ENCODE results near the gene RNASE9.
"Not testable (repeated sequence)": the region's sequence is repeated elsewhere in the genome, so short reads cannot be mapped to it uniquely, and the experiment has no call there.

Gene RNASE9

DNA sequence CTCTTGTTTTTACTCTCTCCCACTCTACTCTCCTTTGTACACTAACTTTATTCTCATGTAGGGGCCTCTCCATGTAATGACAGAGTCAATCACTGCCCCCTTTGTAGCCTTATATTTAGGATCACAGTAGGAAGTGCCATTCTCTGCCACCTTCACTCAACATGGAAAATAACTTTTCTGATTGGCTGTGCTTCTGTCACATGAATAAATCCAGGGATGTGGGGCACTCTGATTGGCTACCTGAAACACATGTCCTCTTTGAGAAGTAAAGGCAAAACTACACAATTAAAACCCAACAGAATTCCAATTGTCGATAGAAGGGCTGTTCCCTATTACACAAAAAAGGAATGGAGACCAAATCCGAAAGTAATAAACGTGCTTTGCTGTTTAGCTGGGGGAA lies at the start of gene RNASE9:
Gene RNASE9, minus strand, starts transcription at position 87 of the 400 bp plus-strand sequence.
- no peak for DNase-seq (ENCODE audit: low read depth in 2 of 2, low spot score in 1 of 2)

DNA sequence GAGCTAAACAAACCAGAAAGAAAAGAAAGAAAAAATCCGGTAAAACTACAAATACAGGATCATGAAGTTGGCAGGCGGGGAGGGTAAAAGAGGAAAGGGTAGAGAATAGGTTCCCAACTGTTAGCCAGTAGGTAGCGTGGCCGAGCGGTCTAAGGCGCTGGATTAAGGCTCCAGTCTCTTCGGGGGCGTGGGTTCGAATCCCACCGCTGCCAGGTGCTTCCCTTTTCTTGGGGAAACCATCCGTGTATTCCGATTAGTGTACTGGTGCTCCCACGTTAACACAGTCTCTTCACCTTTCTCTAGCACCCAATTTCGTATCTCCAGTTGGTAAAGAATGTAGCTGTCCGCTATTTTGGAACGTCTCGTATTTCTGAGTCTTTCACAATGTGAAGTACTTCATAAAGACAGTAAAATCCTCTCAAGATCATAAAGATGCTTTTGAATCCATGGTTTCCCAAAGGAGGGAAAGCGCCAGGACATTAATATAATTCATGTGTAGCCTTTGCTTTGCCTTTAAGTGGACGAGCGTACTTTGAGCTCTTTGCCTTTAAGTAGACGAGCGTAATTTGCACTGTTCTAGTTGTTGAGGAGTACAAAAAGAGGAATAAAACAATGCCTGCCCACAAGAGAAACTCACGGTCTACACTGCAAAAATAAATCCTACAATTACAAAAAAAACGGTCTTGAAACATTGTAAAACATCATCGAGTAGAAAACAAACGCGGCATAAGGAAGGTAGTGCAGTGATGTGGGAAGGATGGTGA lies 49.3 kb upstream of the RNASE9 start:
- DNase-seq (ENCODE audit: low read depth in 2 of 2, low spot score in 1 of 2) = peak; percentile 52 to 58

DNA sequence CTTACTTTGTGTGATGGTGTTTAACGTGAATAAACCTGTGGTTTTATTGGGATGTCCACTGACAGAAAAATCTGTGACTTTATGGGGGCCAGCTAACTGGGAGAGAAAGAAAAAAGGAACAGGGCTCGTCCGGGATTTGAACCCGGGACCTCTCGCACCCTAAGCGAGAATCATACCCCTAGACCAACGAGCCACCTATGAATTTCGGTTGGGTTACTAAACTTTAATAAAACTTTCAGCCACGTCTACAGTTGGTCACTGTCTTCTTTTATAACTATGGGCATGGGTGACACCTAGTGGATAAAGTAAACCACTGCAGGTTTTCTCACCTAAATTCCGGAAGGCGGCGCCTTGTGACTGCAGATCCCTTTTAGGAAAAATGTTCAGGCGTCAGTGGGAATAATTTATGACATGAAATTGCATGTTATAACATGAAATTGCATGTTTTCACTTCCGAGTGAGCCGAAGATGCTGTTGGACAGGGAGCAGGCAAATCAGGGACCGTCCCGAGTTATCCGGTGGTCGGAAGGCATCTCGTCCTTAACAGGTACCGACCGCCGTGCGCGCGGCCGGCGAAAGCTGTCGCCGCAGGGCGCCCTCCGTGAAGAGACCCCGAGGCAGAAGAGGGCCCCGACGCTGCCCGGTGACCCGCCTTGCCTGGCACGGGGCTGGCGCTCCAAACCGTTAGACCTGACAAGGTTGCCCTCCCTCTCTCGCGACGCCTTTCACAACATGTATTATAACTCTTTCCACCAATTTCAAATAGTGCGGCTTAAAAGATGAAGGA lies 48.6 kb upstream of the RNASE9 start:
- peak in 1 of 2 donors; percentile 21 for DNase-seq (ENCODE audit: low read depth in 2 of 2, low spot score in 1 of 2)

DNA sequence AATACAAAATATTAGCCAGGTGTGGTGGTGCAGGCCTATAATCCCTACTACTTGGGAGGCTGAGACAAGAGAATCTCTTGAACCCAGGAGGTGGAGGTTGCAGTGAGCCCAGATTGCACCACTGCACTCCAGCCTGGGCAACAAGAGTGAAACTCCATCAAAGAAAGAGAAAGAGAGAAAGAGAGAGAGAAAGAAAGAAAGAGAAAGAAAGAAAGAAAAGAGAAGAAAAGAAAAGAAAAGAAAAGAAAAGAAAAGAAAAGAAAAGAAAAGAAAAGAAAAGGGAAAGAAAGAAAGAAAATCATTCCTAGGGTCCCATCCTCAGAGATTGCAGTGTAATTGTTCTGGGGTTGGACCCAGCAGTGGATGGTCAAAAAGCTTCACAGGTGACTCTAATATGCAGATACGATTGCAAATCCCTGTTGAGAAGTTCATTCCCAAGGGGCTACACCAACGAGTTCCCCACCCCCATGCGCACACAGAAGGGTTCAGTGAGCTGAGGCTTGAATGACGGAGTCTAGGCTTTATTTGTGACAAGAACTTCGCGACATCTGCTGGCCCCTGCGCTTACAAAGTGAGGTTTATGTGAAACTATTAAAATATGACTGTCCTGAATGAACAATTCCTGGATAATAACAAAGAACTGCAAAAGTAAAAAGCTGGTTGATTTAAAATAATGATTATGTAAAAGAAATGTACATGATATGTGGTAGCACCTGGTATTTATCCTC lies 47.7 kb upstream of the RNASE9 start:
- DNase-seq (ENCODE audit: low read depth in 2 of 2, low spot score in 1 of 2) = no peak

DNA sequence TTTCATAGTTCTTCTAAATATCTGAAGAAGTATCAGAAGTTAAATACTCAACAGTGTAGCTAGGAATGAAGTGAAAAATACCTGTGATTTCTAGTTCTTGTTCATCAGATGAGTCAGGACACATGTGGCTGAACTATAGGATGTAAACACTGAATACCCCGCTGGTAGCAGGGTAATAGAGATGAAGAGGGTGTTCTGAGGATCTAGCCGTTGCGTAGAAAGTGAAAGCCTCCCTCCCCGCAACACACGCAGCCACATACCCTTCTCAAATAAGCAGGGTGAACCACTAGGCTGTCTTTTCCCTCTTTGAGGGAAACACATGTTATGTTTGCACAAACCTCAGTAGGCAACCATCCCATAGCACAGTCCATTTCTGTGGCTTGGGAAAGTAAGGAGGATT lies 46.8 kb upstream of the RNASE9 start:
- no peak for DNase-seq (ENCODE audit: low read depth in 2 of 2, low spot score in 1 of 2)

DNA sequence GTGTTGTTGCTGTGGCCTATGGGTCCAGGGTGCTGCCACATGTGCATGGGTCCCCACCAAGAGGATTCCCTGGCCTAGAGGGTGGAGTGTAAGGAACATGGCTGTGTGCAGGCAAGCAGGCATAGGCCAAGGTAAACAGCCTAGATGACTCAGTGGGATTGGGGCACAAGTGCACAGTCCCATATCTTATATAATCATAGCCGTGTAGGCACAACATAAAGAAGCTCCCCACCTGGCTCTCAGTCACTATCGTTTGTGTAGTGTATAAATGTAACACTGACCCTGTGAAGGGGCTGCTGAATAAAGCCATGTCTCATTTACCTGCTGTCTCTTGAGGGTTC lies 46.0 kb upstream of the RNASE9 start:
- DNase-seq (ENCODE audit: low read depth in 2 of 2, low spot score in 1 of 2) = no peak

DNA sequence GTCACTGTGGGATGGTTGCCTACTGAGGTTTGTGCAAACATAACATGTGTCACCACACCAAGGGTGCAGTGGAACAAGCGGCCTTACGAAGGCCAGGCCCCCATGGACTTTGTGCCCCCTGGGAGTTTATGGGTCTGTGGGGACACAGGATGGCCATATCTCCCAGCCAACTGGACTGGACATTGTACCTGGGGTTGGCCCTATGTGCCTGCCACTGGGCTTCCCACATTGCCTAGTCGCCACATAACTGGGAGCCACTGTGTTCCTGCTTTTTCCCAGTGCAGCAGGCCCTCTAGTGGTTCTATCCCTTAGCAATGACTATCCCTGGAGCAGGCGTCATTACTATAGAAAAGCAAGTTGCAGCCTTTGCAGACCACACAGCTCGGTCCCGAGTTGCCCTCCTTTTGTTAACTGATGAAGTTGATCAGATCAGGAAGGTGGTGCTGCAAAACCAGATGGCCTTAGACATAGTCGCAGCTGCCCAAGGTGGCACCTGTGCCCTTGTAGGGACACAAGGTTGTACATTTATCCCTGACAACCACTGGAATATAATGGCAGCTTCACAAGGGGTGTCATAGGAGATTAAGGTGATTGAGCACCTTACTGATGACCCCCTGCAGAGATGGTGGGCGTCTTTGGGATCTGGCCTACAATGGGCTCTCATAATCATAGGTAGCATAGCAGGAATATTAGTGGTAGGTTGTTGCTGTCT lies 45.5 kb upstream of the RNASE9 start:
- DNase-seq (ENCODE audit: low read depth in 2 of 2, low spot score in 1 of 2) = no peak

DNA sequence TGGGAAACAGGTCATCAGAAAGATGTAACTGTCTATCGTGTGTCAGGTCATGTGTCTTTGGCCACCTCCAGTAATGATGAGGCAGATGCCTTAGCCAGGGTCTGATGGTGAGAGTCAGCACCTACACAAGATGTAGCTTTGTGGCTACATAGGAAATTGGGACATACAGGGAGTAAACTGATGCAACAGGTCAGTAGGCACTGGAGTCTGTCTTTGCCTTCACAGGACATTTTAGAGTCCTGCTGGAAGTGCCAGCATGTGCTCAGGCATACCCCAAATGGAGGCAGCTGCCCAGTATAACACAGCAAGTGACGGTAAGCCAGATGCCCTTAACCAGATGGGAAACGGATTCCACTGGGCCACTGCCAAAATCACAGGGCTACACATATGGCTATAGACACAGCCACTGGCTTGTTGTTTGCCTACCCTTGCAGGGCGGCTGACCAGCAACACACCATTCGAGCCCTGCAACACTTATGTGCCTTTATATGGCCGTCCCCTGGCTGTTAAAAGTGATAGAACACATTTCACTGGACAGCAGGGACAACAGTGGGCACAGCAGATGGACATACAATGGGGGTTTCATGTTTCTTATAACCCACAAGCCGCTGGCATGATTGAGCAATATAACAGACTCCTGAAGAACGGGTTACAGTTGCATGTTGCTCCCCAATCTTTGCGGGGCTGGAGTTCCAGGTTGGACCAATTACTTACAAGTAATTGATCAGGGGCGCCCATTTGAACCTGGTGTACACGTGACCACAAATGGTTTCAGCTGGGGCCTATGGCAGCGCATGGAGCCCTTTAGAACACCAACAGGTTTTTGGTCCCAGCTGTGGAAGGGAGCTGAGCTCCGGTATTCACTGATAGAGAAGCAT lies 43.2 kb upstream of the RNASE9 start:
- DNase-seq (ENCODE audit: low read depth in 2 of 2, low spot score in 1 of 2) = no peak

DNA sequence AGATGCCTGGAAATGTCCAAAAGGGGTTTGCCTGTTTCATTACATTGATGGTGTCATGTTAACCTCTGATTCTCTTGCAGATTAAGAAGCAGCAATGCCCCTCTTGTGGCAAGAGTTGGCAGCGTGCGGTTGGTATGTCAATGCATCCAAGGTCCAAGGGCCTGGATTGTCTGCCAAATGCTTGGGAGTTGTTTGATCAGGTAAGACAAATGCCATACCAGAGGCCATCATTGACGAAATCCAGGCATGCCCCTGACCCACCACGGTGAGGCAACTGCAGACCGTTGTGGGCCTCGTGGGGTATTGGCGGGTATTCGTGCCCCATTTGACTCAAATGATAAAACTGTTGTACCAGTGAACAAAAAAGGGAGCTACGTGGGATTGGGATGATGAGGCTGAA lies 41.7 kb upstream of the RNASE9 start:
- DNase-seq (ENCODE audit: low read depth in 2 of 2, low spot score in 1 of 2) = no peak

DNA sequence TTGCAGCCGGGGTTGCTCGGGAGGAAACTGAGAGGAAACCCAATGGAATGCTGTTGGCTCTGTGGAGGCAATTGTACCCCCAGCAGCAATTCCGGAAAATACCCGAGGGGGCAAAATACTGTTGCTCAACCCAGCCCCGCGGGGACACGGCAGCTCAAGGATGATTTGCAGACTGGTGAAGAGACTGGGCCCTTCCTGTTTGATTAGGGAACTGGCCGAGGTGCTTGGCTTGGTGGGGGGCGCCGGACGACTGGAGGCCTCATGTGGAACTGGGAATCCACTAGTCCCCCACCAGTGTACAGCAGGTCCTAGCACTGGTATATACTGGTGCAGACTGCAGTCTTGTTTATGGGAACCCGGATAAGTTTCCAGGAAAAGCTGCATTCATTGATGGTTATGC lies 40.7 kb upstream of the RNASE9 start:
- no peak for DNase-seq (ENCODE audit: low read depth in 2 of 2, low spot score in 1 of 2)

DNA sequence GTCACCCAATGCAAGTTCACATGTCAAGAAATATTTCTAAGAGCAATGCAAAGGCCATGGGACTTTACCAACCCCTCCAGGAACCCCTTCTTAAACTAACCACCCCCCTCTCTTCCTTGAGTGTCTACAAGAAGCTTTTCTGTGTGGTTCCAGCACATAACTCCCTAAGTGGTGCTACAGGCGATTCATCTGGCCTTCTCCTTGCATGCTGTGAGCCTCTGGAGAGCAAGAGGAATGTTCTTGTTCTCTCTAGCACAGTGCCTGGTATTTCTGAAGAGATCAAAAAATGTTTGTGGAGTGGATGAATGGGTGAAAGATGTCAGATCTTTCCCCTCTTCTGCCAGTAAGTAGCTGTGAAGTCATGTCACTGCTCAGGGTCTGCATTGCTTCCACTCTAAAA lies 36.3 kb upstream of the RNASE9 start:
- DNase-seq (ENCODE audit: low read depth in 2 of 2, low spot score in 1 of 2) = no peak

DNA sequence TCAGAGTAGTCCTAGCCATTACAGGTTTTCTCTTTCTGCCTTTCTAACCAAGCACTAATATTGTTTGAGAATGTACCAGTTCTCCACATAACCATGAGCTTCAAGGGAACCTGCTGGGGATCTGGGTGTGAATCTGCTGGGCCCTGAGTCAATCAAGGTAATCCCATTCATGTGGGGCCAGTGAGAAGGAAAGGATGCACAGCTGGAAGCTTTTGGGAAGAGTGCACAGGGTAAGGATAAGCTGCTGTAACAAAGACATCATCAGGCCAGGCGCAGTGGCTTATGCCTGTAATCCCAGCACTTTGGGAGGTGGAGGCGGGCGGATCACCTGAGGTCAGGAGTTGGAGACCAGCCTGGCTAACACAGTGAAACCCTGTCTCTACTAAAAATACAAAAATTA lies 34.9 kb upstream of the RNASE9 start:
- not testable (repeated sequence) for DNase-seq (ENCODE audit: low read depth in 2 of 2, low spot score in 1 of 2)

DNA sequence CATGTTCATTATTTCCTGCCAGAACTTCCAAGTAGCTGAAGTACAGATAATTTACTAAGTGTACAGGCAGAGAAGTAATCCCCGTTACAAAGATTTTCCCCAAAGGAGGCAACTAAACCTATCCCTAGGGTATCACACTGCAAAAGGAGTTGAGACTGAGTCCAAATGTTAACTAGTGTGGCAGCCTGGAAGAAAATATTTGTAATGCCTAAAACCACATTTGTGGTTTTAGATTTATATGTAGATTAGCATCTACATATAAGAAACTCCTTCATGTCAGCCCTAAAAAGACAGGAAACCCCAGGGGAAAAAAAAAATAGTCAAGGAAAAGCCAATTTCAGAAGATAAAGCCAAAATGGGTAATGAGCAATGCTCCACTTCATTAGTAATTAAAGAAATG lies 31.7 kb upstream of the RNASE9 start:
- DNase-seq (ENCODE audit: low read depth in 2 of 2, low spot score in 1 of 2) = no peak

DNA sequence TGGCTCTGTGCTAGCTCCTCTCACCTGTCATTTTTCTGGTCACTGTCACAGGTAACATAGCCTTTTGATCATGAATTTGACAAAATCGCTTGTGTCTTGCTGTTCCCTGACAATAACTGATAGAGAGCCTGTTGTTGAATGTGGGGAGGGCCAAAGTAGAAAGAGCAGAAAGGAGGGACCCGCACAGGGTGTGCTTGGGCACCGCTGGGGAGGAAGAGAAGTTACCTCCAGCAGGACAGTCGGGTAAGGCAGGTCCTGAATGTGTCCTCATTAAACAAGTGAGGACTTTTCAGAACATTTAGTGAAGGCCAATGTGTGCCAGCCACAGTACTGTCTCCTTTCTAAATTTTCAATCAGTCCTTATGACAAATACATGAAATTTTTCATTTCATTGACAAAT lies 30.4 kb upstream of the RNASE9 start, which contains the start of gene RNASE12:
Gene RNASE12, minus strand, starts transcription at position 142 of the 400 bp plus-strand sequence. CDS start 653 bp downstream, outside the sequence.
- DNase-seq (ENCODE audit: low read depth in 2 of 2, low spot score in 1 of 2) = no peak

DNA sequence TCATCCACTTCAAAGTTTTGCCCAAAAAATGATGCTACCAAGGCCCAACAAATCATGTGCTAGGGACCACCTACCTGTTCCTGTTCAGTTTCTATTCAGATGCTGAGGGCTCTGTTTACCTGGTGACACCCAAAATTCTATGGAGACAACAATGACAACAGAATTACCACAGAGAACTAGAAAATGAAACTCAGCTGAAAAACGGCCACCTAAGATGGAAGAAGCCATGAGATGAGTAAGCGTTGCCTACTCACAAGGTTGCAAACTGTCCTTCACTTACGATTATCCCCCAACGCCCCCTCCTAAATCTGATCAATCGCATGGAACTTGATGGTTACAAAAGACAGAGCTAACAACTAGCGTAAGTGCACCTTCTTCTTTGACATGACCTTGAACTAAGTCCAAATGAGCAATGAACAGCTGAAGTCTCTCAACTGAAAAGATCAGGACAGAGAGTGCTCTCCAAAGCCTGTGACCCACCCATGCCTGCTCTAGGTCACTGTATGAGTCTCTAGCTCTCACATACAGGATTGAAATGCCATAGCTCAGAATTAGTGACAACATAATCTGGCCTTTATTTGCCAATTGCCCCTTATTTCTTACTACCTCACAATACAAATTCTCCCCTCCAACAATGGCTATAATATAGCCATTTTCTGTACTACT lies 26.8 kb upstream of the RNASE9 start, which contains the start of gene RNASE11:
Gene RNASE11, minus strand, starts transcription at position 513 of the 666 bp plus-strand sequence.
- DNase-seq (ENCODE audit: low read depth in 2 of 2, low spot score in 1 of 2) = no peak

DNA sequence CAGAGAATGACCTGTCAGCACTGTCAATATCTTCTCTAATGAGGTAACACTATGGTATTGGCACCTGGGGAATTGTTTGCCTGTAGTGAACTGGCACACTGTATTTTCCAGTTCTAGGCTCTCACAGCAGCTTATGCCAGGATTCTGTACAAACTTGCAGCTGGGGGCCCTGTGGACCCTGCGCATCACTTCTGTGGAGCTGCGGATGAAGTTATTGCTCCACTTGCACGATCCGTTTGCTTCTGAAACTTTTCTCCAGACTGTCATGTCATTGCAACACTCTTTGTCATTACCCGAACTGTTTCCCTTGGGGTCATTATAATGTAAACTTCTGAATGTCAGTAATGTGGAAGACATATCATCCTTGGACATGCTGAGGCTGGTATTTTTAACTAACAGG lies 23.1 kb upstream of the RNASE9 start:
- DNase-seq (ENCODE audit: low read depth in 2 of 2, low spot score in 1 of 2) = no peak

DNA sequence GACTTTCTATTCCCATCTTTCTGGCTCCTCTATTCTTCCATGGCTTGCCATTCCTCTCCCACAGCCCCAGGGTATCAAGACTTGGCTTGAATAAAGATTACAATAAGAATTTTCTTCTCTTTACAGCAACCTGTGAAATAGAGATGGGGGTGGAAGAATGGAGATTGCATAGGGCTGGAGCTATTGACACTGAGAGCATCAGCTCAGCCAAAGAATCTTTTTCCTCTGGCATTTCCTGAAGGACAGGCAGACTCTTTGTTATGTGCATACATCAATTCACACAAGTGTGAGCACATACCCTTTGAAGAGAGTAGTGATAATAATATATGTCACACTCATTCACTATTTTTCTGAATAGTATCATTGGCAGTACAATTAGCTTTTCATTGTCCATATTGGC lies 22.3 kb upstream of the RNASE9 start:
- no peak for DNase-seq (ENCODE audit: low read depth in 2 of 2, low spot score in 1 of 2)

DNA sequence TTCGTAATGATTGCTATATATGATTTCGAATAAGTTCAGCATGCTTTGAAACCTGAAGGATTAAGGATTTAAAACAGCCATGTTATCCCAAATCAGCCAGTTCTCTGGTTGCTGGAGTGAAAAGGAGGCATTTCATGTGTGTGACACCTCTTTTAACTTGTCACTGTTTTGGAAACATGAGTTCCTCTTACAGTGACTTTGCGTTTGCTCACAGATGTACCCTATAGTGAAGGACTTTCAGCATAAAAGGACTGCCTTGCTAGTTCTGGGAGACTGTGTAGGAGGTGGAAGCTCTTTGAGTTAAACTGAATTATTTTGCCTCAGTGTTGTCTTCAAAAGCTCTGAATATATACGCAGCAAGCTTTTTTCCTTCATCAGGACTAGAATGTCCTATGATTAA lies 19.4 kb upstream of the RNASE9 start:
- DNase-seq (ENCODE audit: low read depth in 2 of 2, low spot score in 1 of 2) = no peak

DNA sequence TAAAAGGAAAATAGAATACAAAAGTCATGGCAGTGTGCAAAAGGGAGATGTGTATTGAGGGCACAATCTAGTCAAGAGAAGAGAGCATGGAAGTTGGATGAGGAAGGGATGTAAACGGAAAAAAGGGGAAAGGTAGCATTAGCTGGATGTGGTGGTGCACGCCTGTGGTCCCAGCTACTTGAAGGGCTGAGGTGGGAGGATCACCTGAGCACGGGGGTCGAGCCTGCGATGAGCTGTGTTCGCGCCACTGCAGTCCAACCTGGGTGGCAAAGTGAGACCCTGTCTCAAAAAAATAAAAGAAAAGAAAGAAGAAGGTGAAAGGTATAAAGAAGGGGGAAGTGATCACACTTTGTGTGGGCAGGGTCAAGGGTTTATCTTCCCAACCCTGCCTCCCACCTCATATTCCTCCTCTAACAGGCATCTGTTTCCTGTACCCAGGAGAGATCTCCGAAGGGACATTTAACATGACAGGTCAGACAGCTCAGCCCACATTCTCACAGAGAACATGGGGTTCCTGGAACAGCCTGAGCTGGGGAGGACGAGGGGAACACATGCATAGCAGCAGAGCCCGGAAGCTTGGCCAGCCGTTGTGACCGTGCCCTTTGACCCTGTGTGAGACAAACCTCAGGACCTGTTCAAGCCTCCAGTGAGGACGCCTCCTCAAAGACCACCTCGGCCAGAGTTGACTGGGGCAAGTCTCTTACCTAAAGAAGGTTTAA lies 18.1 kb upstream of the RNASE9 start:
- no peak for DNase-seq (ENCODE audit: low read depth in 2 of 2, low spot score in 1 of 2)
